ENCODE measurements around the gene IRF8.

The IRF8 gene

DNA sequence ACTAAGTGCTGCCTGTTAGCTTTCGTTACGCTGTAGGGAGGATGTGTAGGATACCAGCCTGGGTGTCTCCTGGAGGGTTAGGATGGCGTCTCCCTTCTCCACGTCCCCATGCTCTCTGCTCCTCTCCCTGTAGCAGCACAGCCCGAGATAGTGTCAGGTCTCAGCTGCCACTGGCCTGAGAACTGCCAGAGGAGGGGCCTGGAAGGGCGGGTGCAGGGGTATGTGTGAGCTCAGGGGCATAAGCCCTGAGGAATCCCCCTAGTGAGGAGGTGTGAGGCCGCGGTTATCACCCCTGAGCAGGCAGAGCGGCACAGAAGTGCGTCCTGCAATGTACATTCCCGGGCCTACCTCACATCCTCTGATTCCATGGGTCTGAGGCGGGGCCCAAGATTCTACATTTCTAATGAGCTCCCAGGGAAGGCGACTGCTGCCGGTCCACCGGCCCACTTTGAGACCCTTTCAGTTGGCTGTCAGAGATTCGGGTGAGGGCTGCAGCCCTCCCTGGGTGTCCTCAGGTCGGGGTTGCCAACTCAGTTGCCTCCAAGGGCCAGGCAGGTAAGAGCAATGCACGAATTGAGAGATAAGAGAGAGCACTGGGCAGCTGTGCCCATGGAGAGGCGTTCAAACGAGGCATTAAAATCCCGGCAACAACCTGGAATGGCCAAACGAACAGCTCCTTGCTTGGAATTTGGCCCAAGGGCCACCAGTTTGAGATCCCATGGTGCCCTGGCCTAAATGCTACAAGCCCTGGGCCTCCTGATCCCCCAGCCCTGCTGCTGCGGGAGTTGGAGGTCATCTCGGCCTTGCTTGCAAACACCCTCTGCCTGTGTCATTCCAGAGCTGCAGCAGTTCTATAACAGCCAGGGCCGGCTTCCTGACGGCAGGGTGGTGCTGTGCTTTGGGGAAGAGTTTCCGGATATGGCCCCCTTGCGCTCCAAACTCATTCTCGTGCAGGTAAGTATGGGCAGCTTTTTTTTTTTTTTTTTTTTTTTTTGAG, 20.6 kb downstream of the IRF8 start:
- no peaks in the 10 kb centered on the region for H3K27me3 ChIP-seq (replicated peaks; ENCODE audit: control insufficient read depth, insufficient read depth, low read length)
- no peak for DNase-seq (ENCODE audit: extremely low read depth, insufficient read length)
- H3K36me3 ChIP-seq (ENCODE audit: control insufficient read depth, insufficient read depth, low read length): peaks cover 47% of the 10 kb centered on the region
- no peak overlapping the region for H3K4me3 ChIP-seq (replicated peaks; ENCODE audit: low read depth, low read length)
- TF ChIP-seq, protein P1, sequence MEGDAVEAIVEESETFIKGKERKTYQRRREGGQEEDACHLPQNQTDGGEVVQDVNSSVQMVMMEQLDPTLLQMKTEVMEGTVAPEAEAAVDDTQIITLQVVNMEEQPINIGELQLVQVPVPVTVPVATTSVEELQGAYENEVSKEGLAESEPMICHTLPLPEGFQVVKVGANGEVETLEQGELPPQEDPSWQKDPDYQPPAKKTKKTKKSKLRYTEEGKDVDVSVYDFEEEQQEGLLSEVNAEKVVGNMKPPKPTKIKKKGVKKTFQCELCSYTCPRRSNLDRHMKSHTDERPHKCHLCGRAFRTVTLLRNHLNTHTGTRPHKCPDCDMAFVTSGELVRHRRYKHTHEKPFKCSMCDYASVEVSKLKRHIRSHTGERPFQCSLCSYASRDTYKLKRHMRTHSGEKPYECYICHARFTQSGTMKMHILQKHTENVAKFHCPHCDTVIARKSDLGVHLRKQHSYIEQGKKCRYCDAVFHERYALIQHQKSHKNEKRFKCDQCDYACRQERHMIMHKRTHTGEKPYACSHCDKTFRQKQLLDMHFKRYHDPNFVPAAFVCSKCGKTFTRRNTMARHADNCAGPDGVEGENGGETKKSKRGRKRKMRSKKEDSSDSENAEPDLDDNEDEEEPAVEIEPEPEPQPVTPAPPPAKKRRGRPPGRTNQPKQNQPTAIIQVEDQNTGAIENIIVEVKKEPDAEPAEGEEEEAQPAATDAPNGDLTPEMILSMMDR (IDR thresholded peaks at IDR 0.05; ENCODE audit: insufficient read depth, low read length, poor library complexity, severe bottlenecking): no peak

DNA sequence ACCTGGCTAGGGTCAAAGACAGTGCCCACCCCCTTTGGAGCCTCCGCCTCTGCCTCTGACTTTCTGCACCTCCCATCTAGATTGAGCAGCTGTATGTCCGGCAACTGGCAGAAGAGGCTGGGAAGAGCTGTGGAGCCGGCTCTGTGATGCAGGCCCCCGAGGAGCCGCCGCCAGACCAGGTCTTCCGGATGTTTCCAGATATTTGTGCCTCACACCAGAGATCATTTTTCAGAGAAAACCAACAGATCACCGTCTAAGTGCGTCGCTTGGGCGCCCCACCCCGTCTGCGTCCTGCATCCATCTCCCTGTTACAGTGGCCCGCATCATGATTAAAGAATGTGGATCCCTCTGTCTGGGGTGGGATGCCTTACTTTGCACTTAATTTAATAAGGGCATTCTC, 22.1 kb downstream of the IRF8 start:
- no peak overlapping the region for H3K4me3 ChIP-seq (replicated peaks; ENCODE audit: low read depth, low read length)
- H3K36me3 ChIP-seq (ENCODE audit: control insufficient read depth, insufficient read depth, low read length): peaks cover 34% of the 10 kb centered on the region
- TF ChIP-seq, protein P1 (IDR thresholded peaks at IDR 0.05; ENCODE audit: insufficient read depth, low read length, poor library complexity, severe bottlenecking): no peak
- no peaks in the 10 kb centered on the region for H3K27me3 ChIP-seq (replicated peaks; ENCODE audit: control insufficient read depth, insufficient read depth, low read length)
- no peak for DNase-seq (ENCODE audit: extremely low read depth, insufficient read length)

DNA sequence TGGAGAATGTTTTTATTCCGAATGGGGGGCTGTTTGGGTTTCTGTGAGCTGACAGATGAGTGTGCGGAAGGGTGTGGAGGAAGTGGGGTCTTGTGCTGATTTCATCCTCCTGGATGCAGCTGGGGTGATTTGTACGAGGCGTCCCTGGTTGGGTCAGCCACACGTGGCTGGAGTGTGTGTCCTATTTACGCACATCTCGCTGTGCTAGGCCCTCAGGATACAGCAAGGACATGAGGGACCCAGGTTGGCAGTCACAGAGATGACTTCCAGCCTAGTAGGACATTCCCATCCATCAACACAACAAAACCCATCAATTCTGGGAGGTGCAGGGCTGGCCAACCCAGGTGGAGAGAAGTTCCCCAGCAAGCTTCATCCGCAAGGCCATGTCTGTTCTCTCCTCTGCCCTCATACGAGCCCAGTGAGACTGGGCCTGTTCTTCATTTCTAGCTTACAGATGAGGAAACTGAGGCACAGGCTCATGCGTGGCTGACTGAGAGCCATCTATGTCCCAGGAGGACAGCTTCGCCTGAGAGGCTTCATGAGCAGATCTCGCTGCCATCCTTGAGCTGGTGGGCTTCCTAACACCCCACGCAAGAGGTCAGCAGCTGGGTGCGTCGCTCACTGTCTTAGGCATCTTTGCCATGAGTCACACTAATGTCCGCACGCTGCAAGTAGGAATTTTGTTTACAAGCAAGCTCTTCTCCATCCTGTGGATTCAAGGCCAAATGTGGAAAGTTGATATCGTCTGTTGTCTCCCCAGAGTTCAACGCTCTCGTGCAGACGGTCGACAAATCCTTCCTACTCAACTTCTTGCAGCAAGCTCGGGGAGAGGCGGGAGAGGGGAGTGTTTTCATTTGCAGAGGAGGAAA, 24.4 kb downstream of the IRF8 start:
- no peak for DNase-seq (ENCODE audit: extremely low read depth, insufficient read length)
- TF ChIP-seq, protein P1 (IDR thresholded peaks at IDR 0.05; ENCODE audit: insufficient read depth, low read length, poor library complexity, severe bottlenecking): no peak

DNA sequence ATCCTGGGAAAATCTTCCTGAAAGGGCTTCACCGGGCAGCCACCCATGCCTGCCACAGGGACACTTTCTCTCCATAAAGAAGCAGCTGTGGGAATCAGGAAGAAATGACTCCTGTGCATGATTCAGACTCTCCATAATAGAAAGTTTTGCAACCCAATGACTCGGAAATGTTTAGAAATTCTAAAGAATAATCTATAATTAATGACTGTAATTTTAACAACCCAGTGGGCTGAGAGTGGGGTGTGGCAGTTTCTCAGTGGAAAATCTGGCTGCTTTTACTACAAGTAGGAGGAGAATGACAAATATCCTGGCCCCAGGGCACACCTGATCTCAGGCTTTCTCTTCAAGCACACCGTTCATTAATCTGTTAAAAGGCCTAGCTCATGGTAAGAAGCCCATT, 25.7 kb downstream of the IRF8 start:
- no peak for DNase-seq (ENCODE audit: extremely low read depth, insufficient read length)
- Histone ChIP-seq H3K27me3 (replicated peaks; ENCODE audit: control insufficient read depth, insufficient read depth, low read length) (no peaks in the 10 kb centered on the region), H3K36me3 (ENCODE audit: control insufficient read depth, insufficient read depth, low read length) (peaks cover 9% of the 10 kb centered on the region), H3K4me3 (replicated peaks; ENCODE audit: low read depth, low read length) (no peak overlapping the region)
- TF ChIP-seq, protein P1 (IDR thresholded peaks at IDR 0.05; ENCODE audit: insufficient read depth, low read length, poor library complexity, severe bottlenecking): no peak

More for the DNA sequence above, 24.4 kb downstream of the IRF8 start:
- Histone ChIP-seq H3K36me3 (ENCODE audit: control insufficient read depth, insufficient read depth, low read length) (peaks cover 21% of the 10 kb centered on the region), H3K27me3 (replicated peaks; ENCODE audit: control insufficient read depth, insufficient read depth, low read length) (no peaks in the 10 kb centered on the region), H3K4me3 (replicated peaks; ENCODE audit: low read depth, low read length) (no peak overlapping the region)

DNA sequence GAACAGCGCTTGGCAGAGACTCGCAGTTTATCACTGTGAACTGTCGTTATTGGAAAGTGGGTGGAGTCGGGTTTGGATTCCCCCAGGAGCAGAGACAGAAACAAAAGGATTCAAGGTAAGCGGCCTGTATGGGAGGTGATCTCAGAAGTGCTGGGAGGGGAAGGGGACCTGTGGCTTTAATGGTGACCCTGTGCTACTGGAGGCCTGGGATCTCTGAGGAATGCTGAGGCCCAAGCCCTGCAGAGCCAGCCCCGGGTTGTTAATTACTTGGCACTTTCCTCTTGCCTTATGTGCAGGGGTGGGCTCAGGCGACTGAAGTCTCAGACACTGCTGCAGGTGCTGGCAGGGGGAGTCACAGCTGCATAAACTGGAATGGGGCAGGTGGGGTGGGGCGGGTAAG, 27.4 kb downstream of the IRF8 start:
- no peak overlapping the region for H3K4me3 ChIP-seq (replicated peaks; ENCODE audit: low read depth, low read length)
- TF ChIP-seq, protein P1 (IDR thresholded peaks at IDR 0.05; ENCODE audit: insufficient read depth, low read length, poor library complexity, severe bottlenecking): no peak
- DNase-seq (ENCODE audit: extremely low read depth, insufficient read length): no peak
- no peaks in the 10 kb centered on the region for H3K27me3 ChIP-seq (replicated peaks; ENCODE audit: control insufficient read depth, insufficient read depth, low read length)
- H3K36me3 ChIP-seq (ENCODE audit: control insufficient read depth, insufficient read depth, low read length): peaks cover 2% of the 10 kb centered on the region; the same call in 1 of the 2 replicates
